Measurements from ENCODE around the gene RCE1. TPM values are rescaled to one million over a fixed set of nuclear protein-coding genes. Genes with fewer than 3 reads are reported as not detected.
"Not testable (repeated sequence)": the region's sequence is repeated elsewhere in the genome, so short reads cannot be mapped to it uniquely, and the experiment has no call there.

RCE1 gene
- 10 to 100 TPM; 15.7 to 27.5 (median 21.4) TPM for polyA plus RNA-seq (ENCODE audit: insufficient read depth in 1 of 5, insufficient read length in 5 of 5, low replicate concordance in 1 of 5)
- long read RNA-seq, donor 1, transcript RCE1-201 (8 exons, 1,485 nt): major isoform, 9 of 14 reads
- long read RNA-seq, donor 1, partial matches to known transcripts: 0 of 14 reads
- long read RNA-seq, donor 1, other reads (novel, unspliced or antisense): 0 of 14 reads
- long read RNA-seq, donor 2, transcript RCE1-201 (8 exons, 1,485 nt): major isoform, 6 of 11 reads
- long read RNA-seq, donor 2, partial matches to known transcripts: 0 of 11 reads
- long read RNA-seq, donor 2, other reads (novel, unspliced or antisense): 0 of 11 reads
- long read RNA-seq, donor 3, partial matches to known transcripts: 0 of 7 reads
- long read RNA-seq, donor 3, other reads (novel, unspliced or antisense): 0 of 7 reads
- long read RNA-seq, donor 4, partial matches to known transcripts: 0 of 4 reads
- long read RNA-seq, donor 4, other reads (novel, unspliced or antisense): 0 of 4 reads
- long read RNA-seq, donor 5, partial matches to known transcripts: 0 of 7 reads
- long read RNA-seq, donor 5, other reads (novel, unspliced or antisense): 0 of 7 reads
- long read RNA-seq, donor 6, transcript RCE1-201 (8 exons, 1,485 nt): major isoform, 5 of 7 reads
- long read RNA-seq, donor 6, partial matches to known transcripts: 0 of 7 reads
- long read RNA-seq, donor 6, other reads (novel, unspliced or antisense): 0 of 7 reads
- long read RNA-seq, donor 7, partial matches to known transcripts: 0 of 5 reads
- long read RNA-seq, donor 7, other reads (novel, unspliced or antisense): 0 of 5 reads
- long read RNA-seq, donor 8, partial matches to known transcripts: 0 of 4 reads
- long read RNA-seq, donor 8, other reads (novel, unspliced or antisense): 0 of 4 reads

GRCh38 chr11:66842896-66843775, at the start of gene RCE1:
Gene RCE1, plus strand, starts transcription at chr11:66843441. Its CDS starts 15 bp downstream, at chr11:66843456.
- peak; percentile 90 to 91 for DNase-seq

DNA sequence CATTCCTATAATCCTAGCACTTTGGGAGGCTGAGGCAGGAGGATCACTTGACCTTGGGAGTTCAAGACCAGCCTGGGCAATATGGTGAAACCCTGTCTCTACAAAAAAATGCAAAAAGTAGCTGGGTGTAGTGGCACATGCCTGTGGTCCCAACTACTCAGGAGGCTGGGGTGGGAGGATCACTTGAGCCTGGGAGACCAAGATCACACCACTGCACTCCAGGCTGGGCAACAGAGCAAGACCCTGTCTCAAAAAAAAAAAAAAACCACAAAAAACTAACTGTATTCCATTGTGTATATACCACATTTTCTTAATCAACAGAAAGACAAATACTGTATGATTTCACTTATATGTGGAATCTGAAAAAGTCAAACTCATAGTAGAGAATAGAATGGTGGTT, 43.4 kb upstream of the RCE1 start:
- not testable (repeated sequence) for DNase-seq

DNA sequence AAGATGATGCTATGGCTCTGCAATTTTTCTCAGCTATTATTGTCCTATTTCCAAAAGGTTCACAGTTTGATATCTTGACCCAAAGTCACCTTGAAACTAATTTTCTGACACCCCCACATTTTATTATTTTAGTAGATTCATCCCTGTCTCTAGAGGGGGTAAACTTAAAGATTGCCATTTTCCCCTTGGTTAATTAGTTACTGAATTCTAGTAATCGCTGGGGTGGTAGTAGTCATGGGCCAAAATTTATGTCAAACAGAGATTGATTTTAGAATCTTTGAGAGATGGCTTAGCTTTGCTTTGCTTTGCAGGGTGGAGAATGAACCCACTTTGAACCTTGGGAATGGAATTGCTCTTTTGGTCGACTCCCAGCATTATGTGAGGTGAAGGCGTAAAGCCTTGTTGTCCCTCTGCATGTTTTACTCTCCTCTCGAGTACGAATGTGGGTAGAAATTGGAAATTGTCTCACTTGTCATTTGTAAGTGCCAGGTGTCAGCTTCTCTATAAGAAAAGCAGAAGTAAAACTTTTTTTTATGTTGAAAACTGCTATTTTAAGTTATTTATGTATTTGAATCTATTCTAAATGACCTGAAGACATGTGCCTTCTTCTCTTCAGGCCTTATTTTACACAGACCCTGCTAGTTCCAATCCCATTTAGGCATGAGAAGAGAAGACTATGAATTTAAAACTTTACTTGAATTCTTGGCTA, 42.4 kb upstream of the RCE1 start:
- no peak for DNase-seq

- no peak for DNase-seq
Observed at GRCh38 chr11:66809592-66809991, 33.6 kb upstream of the RCE1 start.

GRCh38 chr11:66810576-66811185, 32.6 kb upstream of the RCE1 start:
- no peak for DNase-seq

GRCh38 chr11:66814678-66815077, 28.6 kb upstream of the RCE1 start:
- no peak for DNase-seq

- no peak for DNase-seq
Observed at GRCh38 chr11:66815646-66816045, 27.6 kb upstream of the RCE1 start.

GRCh38 chr11:66818231-66818955, 24.8 kb upstream of the RCE1 start:
- no peak for DNase-seq

DNA sequence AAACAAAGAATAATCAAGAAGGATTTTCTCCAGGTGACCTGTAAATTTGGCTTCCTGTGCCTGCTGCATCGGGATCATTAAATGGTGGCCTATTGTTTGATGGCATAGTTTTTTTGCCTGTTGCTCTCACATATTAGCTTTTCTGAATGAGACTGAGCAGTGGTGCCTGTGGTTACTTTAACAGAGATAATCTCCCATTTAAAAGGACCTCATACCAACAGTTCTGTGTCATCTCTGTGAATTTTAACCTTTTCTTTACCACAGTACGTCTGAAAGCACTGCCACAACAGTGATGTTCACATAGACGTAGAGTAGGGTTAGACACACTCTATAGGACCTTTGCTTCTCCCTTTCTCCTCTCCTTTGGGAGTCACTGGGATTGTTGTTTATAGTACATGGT, 22.9 kb upstream of the RCE1 start:
- no peak for DNase-seq

DNA sequence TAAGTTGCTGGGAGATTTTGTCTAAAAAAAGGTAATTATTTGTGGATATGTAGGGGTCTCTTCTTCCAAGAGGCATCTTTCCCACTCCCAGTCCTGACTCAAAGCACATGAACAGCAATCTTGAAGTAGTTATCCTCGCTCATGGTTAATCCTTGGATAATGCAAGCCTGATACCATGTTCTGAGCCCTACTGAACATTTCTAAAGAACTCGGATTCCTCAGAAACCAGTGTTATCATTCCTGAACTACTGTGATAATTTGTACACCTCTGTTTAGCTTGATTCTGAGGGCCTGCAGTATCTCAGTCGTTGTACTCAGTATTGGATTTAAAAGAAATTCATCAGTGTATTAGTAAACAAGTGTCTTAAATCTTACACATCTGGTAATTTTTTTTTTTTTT, 22.3 kb upstream of the RCE1 start:
- DNase-seq: no peak

DNA sequence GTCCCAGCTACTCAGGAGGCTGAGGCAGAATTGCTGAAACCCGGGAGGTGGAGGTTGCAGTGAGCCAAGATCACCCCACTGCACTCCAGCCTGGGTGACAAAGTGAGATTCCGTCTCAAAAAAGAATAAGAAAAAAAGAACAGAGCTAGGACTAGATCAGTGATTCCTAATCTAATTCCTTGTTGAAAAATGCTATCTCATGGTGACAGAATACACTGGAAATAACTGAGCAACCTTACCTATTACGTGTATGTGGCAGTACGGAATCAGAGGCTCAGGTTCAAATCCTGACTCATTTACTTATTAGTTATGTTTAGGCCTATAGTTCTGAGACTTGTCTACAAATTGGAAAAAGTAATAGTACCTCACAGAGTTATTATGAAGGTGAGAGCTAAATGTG, 19.5 kb upstream of the RCE1 start:
- DNase-seq: no peak

- DNase-seq: not testable (repeated sequence)
Observed at GRCh38 chr11:66824573-66824972, 18.7 kb upstream of the RCE1 start.

DNA sequence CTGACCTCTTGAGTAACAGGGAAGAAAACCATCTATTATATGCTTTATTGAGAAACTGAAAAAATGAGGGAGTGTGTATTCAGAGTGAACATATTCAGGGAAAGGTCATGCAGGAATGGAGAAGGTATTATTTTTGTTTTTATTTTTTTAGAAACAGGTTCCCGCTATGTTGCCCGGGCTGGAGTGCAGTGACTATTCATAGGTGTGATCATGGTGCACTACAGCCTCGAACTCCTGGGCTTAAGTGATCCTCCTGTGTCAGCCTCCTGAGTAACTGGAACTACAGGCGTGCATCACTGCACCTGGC, 8.7 kb upstream of the RCE1 start:
- DNase-seq: no peak

GRCh38 chr11:66834943-66835342, 8.3 kb upstream of the RCE1 start:
- DNase-seq: no peak

GRCh38 chr11:66835768-66836405, 7.4 kb upstream of the RCE1 start:
- no peak for DNase-seq

DNA sequence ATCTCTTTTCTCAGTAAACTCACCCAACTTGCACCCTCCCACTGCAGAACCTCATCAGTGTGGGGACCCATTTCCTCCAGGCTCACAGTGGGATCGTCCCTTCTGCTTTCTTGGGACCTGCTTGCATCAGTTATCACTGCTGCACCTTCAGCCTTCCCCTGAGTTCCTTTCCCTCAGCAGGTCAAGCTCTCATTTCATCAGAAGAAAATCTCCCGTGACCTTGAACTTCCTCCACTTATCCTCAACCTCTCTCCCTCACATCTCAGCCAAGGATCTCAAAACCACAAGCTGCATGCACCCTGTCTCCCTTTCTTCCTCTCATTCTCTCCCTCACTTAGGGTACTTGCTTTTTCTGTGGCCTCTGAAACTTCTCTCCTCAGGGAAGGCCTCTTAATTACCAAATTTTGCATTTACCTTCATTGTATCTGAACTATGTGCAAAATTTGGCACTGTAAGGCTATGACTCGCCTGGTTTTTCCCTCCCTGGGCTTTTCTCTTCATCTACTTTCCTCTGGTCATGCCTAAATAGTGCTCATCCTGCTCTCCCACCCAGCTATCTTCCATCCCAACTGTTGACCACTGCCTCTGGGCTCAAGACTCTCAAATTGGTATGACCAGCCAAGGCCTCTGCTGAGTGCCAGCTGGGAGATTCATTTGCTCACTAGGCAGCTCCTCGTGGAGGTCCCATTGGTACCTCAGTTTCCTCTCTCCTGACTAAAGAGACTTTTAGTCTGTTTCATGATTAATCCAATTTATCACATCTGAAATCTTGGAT, 2.7 kb upstream of the RCE1 start:
- no peak for DNase-seq

GRCh38 chr11:66841861-66842260, 1.4 kb upstream of the RCE1 start:
- DNase-seq: no peak

GRCh38 chr11:66842501-66842895, 743 bp upstream of the RCE1 start:
- DNase-seq: no peak

All from right lung (tissue), 10 donors.